Panc1 (cell line): Measurements from ENCODE around the gene TBX4. TPM values are rescaled to one million over a fixed set of nuclear protein-coding genes. Genes with fewer than 3 reads are reported as not detected.

ENCODE experiments used
- ATAC-seq: fragments of 200-7000 bp; cut with Tn5 transposase; 2 replicates; pipeline ENCODE4 v1.9.1; 2020; ENCODE audit warnings: mild to moderate bottlenecking, moderate library complexity
- BruUV-seq: library from RNA; stranded (reverse); fragments of 400-500 nt; replicated peaks from 2 replicates; lab custom pipeline; 2021; lab: Mats Ljungman, UMichigan
- CTCF ChIA-PET: fragments of 300-600 bp; sonication (Branson Sonifier 250); formaldehyde crosslinking; loops from one replicate; lab custom pipeline; 2022; ENCODE audit warnings: antibody characterized with exemption; lab: Charles Lee
- POLR2A ChIA-PET: fragments of 300-600 bp; sonication (Branson Sonifier 250); formaldehyde crosslinking; loops from one replicate; lab custom pipeline; 2022; ENCODE audit warnings: antibody characterized with exemption; lab: Charles Lee
- DNase-seq: peaks from one replicate; pipeline ENCODE4 v3.0.0-alpha.2; 2010; ENCODE audit warnings: low read depth, low spot score
- H3K27ac ChIP-seq: 2 replicates; pipeline ENCODE4 v1.5.1; 2011; ENCODE audit warnings: mild to moderate bottlenecking, low read length, inconsistent platforms
- H3K27me3 ChIP-seq: fragments of 200-500 bp; sonication (Bioruptor generic); 2 replicates; pipeline ENCODE4 v1.6.0; 2014; ENCODE audit warnings: low read length, inconsistent platforms; ENCODE audit not compliant: control insufficient read depth, insufficient read depth
- H3K36me3 ChIP-seq: fragments of 200-500 bp; sonication (Bioruptor generic); 2 replicates; pipeline ENCODE4 v1.5.1; 2014; ENCODE audit warnings: inconsistent platforms, mild to moderate bottlenecking, low read length, moderate library complexity; ENCODE audit not compliant: control insufficient read depth, insufficient read depth
- H3K4me1 ChIP-seq: 2 replicates; pipeline ENCODE4 v1.5.1; 2011; ENCODE audit warnings: inconsistent platforms, mild to moderate bottlenecking, low read length, moderate library complexity; ENCODE audit not compliant: control insufficient read depth, insufficient read depth
- H3K4me3 ChIP-seq, 2 experiments: 2 replicates each; pipeline ENCODE4 v1.5.1; 2011 to 2012; ENCODE audit warnings: low read depth in 2 of 2, low read length in 2 of 2, mild to moderate bottlenecking in 2 of 2, inconsistent platforms in 1 of 2, moderate library complexity in 1 of 2
- H3K9me3 ChIP-seq: fragments of 200-500 bp; sonication (Bioruptor generic); 2 replicates; pipeline ENCODE4 v1.5.1; 2014; ENCODE audit warnings: low read depth, mild to moderate bottlenecking, inconsistent platforms, low read length, moderate library complexity; ENCODE audit not compliant: control insufficient read depth, insufficient read depth
- POLR2AphosphoS5 ChIP-seq: IDR thresholded peaks from 2 replicates; pipeline ENCODE4 v1.6.1; 2012; ENCODE audit warnings: mild to moderate bottlenecking, low read depth, low read length, moderate library complexity
- REST ChIP-seq, 2 experiments: IDR thresholded peaks; 2 replicates each; pipeline ENCODE4 v1.6.1; 2011 to 2012; ENCODE audit warnings: low read depth in 2 of 2, control low read depth in 1 of 2, low read length in 1 of 2, mild to moderate bottlenecking in 1 of 2, moderate library complexity in 1 of 2; ENCODE audit not compliant: insufficient read depth in 1 of 2
- SIN3A ChIP-seq: IDR thresholded peaks from 2 replicates; pipeline ENCODE4 v1.6.1; 2012; ENCODE audit warnings: low read depth, mild to moderate bottlenecking, low read length, moderate library complexity, borderline replicate concordance; ENCODE audit not compliant: insufficient read depth
- TCF7L2 ChIP-seq: IDR thresholded peaks from 2 replicates; pipeline ENCODE4 v1.6.1; 2011; ENCODE audit warnings: mild to moderate bottlenecking, low read depth, low read length, inconsistent platforms
- in situ Hi-C: cut with HindIII; loops from 2 replicates; pipeline ENCODE4 v1.10.0; 2016; ENCODE audit warnings: low sequenced_read_pairs, low pct_unique_long_range_greater_than_20kb
- intact Hi-C: fragments of 100-400 bp; cut with micrococcal nuclease; formaldehyde crosslinking; loops from one replicate; pipeline ENCODE4 v1.10.0; 2022; ENCODE audit not compliant: unreplicated experiment
- total RNA-seq: library from RNA; stranded (reverse); gene quantifications from one replicate; pipeline ENCODE4 v1.2.1, GENCODE V29; 2021; ENCODE audit not compliant: unreplicated experiment
- TF ChIP-seq, protein P1 (sequence below): fragments of 450-650 bp; IDR thresholded peaks from 2 replicates; pipeline ENCODE4 v1.5.1; 2017; ENCODE audit warnings: mild to moderate bottlenecking

Gene TBX4
- total RNA-seq, 1 experiment from 2014 or later = not detected

DNA sequence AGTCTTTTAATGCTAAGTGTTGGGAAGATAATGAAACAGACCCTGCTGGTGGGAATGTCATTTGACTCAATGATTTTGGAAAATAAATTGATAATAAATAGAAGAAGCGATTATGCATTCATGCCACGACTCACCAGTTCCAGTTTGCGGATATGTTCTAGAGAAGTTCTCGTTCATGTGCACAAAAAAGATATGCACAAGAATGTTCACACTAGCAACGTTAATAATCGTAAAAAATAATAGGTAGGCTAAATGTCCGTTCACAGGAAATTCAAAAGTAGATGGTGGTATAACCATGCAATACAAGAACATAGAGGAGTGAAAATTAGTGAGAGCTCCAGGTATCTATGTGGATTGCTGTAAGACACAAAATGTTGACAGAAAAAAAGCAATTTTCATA lies 79.0 kb downstream of the TBX4 start:
- no peak overlapping the region for H3K27ac ChIP-seq
- no peaks in the 10 kb centered on the region for H3K36me3 ChIP-seq
- ATAC-seq = no peak
- in situ Hi-C loops = no loop called here
- TF ChIP-seq, protein P1, sequence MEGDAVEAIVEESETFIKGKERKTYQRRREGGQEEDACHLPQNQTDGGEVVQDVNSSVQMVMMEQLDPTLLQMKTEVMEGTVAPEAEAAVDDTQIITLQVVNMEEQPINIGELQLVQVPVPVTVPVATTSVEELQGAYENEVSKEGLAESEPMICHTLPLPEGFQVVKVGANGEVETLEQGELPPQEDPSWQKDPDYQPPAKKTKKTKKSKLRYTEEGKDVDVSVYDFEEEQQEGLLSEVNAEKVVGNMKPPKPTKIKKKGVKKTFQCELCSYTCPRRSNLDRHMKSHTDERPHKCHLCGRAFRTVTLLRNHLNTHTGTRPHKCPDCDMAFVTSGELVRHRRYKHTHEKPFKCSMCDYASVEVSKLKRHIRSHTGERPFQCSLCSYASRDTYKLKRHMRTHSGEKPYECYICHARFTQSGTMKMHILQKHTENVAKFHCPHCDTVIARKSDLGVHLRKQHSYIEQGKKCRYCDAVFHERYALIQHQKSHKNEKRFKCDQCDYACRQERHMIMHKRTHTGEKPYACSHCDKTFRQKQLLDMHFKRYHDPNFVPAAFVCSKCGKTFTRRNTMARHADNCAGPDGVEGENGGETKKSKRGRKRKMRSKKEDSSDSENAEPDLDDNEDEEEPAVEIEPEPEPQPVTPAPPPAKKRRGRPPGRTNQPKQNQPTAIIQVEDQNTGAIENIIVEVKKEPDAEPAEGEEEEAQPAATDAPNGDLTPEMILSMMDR = no peak
- TF ChIP-seq SIN3A (no peak), TCF7L2 (no peak), POLR2AphosphoS5 (no peak), REST (IDR thresholded peaks at IDR 0.05; ENCODE audit: insufficient read depth in 1 of 2, low read depth in 2 of 2, low read length in 1 of 2) (no peak)
- peaks cover 3% of the 10 kb centered on the region; the same call in 1 of the 2 replicates for H3K27me3 ChIP-seq
- BruUV-seq = no TSS peak
- CTCF ChIA-PET = no interaction called here
- intact Hi-C loops = no loop called here
- no peak for DNase-seq
- POLR2A ChIA-PET = interaction anchor here (0.6 kb wide), 1 partner anchor 898 kb away, joined by 3 read pairs; no protein-coding TSS in a partner anchor
- H3K9me3 ChIP-seq = no peaks in the 10 kb centered on the region
- H3K4me1 ChIP-seq = no peaks in the 10 kb centered on the region
- no peak overlapping the region for H3K4me3 ChIP-seq

DNA sequence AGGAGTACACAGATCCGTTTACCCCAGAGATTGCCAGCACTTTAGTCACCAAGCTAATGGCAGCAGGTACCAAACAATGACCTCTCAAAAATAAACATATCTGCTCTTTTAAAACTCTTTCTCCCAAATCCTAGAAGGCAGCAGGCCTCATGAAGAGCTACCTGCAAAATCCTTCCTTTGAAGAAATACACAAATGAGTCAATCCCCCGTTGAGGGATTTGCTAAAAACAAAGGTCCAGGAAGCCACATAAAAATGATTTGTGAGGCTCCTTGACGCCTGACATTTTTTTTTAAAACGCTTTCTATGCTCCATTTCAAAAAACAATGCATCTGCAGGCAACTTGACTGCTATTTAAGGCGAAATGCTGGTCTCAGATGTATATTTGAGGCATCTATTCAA lies 80.6 kb downstream of the TBX4 start:
- H3K36me3 ChIP-seq = no peaks in the 10 kb centered on the region
- ChIA-PET POLR2A (no interaction called here), CTCF (interaction anchor here (0.6 kb wide), 1 partner anchor 15 kb away, joined by 7 read pairs; no protein-coding TSS in a partner anchor)
- in situ Hi-C loops (no loop called here), intact Hi-C loops (no loop called here)
- no peaks in the 10 kb centered on the region for H3K4me1 ChIP-seq
- no TSS peak for BruUV-seq
- DNase-seq = no peak
- no peak for ATAC-seq
- TF ChIP-seq REST (IDR thresholded peaks at IDR 0.05; ENCODE audit: insufficient read depth in 1 of 2, low read depth in 2 of 2, low read length in 1 of 2) = no peak
- TF ChIP-seq TCF7L2 = no peak
- TF ChIP-seq, protein P1 = no peak
- no peak for TF ChIP-seq SIN3A
- TF ChIP-seq POLR2AphosphoS5 = no peak
- no peaks in the 10 kb centered on the region for H3K9me3 ChIP-seq
- no peak overlapping the region for H3K27ac ChIP-seq
- no peaks in the 10 kb centered on the region for H3K27me3 ChIP-seq
- H3K4me3 ChIP-seq = no peak overlapping the region
